Omental fat pad (tissue), 4 donors: ENCODE data around the gene SLC28A1. TPM values are rescaled to one million over a fixed set of nuclear protein-coding genes. Genes with fewer than 3 reads are reported as not detected.
A peak's percentile ranks its signal among the peaks of the same experiment; 100 is the strongest.

Experiments used
- ATAC-seq: fragments of 150-250 bp; one replicate; pipeline ENCODE4 v1.9.1; 2016; ENCODE audit warnings: mild to moderate bottlenecking, moderate library complexity; ENCODE audit not compliant: low FRiP score
- DNase-seq: peaks from one replicate; pipeline ENCODE4 v3.0.0-alpha.2; 2019; ENCODE audit warnings: low spot score
- total RNA-seq, 4 donors: library from RNA; depleted of rRNA; stranded (reverse); fragments of >200 nt; gene quantifications; one replicate each; pipeline ENCODE4 v1.1.0, GENCODE V29; 2016
- TF ChIP-seq, protein P1 (sequence below), 3 donors: fragments of 450-650 bp; IDR thresholded peaks; one replicate each; pipeline ENCODE4 v1.5.1; 2016 to 2017; ENCODE audit warnings: antibody characterized with exemption in 3 of 3, mild to moderate bottlenecking in 3 of 3, moderate library complexity in 2 of 3

SLC28A1 gene, protein sequence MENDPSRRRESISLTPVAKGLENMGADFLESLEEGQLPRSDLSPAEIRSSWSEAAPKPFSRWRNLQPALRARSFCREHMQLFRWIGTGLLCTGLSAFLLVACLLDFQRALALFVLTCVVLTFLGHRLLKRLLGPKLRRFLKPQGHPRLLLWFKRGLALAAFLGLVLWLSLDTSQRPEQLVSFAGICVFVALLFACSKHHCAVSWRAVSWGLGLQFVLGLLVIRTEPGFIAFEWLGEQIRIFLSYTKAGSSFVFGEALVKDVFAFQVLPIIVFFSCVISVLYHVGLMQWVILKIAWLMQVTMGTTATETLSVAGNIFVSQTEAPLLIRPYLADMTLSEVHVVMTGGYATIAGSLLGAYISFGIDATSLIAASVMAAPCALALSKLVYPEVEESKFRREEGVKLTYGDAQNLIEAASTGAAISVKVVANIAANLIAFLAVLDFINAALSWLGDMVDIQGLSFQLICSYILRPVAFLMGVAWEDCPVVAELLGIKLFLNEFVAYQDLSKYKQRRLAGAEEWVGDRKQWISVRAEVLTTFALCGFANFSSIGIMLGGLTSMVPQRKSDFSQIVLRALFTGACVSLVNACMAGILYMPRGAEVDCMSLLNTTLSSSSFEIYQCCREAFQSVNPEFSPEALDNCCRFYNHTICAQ
- not detected for total RNA-seq

- ATAC-seq (no peak), DNase-seq (no peak)
- TF ChIP-seq, protein P1, sequence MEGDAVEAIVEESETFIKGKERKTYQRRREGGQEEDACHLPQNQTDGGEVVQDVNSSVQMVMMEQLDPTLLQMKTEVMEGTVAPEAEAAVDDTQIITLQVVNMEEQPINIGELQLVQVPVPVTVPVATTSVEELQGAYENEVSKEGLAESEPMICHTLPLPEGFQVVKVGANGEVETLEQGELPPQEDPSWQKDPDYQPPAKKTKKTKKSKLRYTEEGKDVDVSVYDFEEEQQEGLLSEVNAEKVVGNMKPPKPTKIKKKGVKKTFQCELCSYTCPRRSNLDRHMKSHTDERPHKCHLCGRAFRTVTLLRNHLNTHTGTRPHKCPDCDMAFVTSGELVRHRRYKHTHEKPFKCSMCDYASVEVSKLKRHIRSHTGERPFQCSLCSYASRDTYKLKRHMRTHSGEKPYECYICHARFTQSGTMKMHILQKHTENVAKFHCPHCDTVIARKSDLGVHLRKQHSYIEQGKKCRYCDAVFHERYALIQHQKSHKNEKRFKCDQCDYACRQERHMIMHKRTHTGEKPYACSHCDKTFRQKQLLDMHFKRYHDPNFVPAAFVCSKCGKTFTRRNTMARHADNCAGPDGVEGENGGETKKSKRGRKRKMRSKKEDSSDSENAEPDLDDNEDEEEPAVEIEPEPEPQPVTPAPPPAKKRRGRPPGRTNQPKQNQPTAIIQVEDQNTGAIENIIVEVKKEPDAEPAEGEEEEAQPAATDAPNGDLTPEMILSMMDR (IDR thresholded peaks at IDR 0.05), result no peak
Measured at GRCh38 chr15:84883916-84884781, at the start of gene SLC28A1. SLC28A1 (plus strand) TSS chr15:84884662; CDS start chr15:84887761, 3,099 bp downstream.

- DNase-seq, result no peak
- TF ChIP-seq, protein P1 (IDR thresholded peaks at IDR 0.05), result no peak
- ATAC-seq, result no peak
Measured at GRCh38 chr15:84834969-84835368, 49.5 kb upstream of the SLC28A1 start.

GRCh38 chr15:84835661-84836337 lies 48.7 kb upstream of the SLC28A1 start:
- TF ChIP-seq, protein P1 (IDR thresholded peaks at IDR 0.05), result no peak
- ATAC-seq (no peak), DNase-seq (no peak)

- no peak for DNase-seq
- TF ChIP-seq, protein P1 (IDR thresholded peaks at IDR 0.05), result no peak
- no peak for ATAC-seq
Measured at GRCh38 chr15:84836844-84837243, 47.6 kb upstream of the SLC28A1 start.

GRCh38 chr15:84839714-84840113 lies 44.7 kb upstream of the SLC28A1 start:
- no peak for DNase-seq
- ATAC-seq, result no peak

DNA sequence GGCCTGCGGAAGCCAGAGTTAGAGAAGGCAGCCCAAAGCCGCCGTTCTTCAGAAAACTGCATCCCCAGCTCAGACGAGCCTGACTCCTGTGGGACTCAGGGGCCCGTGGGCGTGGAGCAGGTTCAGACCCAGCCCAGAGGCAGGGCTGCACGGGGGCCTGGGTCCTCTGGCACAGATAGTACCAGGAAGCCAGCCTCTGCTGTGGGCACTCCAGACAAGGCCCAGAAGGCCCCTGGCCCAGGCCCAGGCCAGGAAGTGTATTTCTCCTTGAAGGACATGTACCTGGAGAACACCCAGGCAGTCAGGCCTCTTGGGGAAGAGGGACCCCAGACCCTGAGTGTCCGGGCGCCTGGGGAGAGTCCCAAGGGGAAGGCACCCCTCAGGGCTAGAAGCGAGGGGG lies 44.2 kb upstream of the SLC28A1 start:
- ATAC-seq (peak; percentile 52), DNase-seq (no peak)
- TF ChIP-seq, protein P1 (IDR thresholded peaks at IDR 0.05), result no peak

More at GRCh38 chr15:84839714-84840113, 44.7 kb upstream of the SLC28A1 start:
- TF ChIP-seq, protein P1 (IDR thresholded peaks at IDR 0.05), result no peak
